ENCODE data around the gene NCOR2. TPM values are rescaled to one million over a fixed set of nuclear protein-coding genes. Genes with fewer than 3 reads are reported as not detected.
A peak's percentile ranks its signal among the peaks of the same experiment; 100 is the strongest.

The NCOR2 gene
- total RNA-seq, 1 donor from 2014 or later: 20.3 TPM

DNA sequence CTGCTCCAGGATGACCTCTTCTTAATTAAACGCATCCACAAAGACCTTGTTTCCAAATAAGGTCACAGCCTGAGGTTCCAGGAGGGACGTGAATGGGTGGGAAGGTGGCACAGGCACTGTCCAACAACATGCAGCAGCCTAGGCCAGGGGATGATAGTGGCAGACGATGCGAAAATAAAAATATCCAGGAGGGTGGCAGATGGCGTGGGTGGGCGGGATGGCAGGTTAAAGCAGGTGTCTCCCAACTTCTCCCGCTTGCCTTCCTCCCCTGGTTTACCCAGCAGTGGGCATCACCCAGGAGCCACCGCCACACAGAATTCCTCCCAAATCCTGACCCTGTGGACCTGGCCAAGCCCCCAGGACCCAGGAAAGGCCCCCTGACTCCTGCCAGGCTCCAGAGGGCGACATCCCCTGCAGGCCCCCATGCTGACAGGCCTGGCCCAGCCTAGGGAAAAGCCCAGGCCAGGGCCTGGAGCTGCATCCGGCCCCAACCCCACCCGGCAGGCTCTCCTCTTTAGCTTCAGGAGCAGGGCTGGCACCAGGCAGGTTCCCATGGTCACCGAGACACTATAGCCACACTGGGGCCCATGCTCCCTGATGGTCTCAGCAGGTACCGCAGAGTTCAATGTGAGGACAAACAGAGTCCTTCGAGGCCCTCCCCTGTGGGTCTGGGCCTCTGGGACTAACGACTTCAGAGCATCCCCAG, 9.7 kb downstream of the NCOR2 start:
- TF ChIP-seq, protein P1, sequence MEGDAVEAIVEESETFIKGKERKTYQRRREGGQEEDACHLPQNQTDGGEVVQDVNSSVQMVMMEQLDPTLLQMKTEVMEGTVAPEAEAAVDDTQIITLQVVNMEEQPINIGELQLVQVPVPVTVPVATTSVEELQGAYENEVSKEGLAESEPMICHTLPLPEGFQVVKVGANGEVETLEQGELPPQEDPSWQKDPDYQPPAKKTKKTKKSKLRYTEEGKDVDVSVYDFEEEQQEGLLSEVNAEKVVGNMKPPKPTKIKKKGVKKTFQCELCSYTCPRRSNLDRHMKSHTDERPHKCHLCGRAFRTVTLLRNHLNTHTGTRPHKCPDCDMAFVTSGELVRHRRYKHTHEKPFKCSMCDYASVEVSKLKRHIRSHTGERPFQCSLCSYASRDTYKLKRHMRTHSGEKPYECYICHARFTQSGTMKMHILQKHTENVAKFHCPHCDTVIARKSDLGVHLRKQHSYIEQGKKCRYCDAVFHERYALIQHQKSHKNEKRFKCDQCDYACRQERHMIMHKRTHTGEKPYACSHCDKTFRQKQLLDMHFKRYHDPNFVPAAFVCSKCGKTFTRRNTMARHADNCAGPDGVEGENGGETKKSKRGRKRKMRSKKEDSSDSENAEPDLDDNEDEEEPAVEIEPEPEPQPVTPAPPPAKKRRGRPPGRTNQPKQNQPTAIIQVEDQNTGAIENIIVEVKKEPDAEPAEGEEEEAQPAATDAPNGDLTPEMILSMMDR (IDR thresholded peaks at IDR 0.05; ENCODE audit: insufficient read depth, low read length, severe bottlenecking): no peak
- peaks cover 3% of the 10 kb centered on the region for H3K36me3 ChIP-seq (ENCODE audit: control insufficient read depth, insufficient read depth, low read length)
- DNase-seq (ENCODE audit: low read depth) (no peak), FAIRE-seq (no peak)
- H3K4me3 ChIP-seq (ENCODE audit: low read depth, low read length): no peak overlapping the region
- no peaks in the 10 kb centered on the region for H3K27me3 ChIP-seq (ENCODE audit: control insufficient read depth, insufficient read depth, low read length)

GRCh38 chr12:124556896-124557501, 10.4 kb downstream of the NCOR2 start:
- TF ChIP-seq, protein P1 (IDR thresholded peaks at IDR 0.05; ENCODE audit: insufficient read depth, low read length, severe bottlenecking): no peak
- no peak for DNase-seq (ENCODE audit: low read depth)
- Histone ChIP-seq H3K27me3 (ENCODE audit: control insufficient read depth, insufficient read depth, low read length) (no peaks in the 10 kb centered on the region), H3K36me3 (ENCODE audit: control insufficient read depth, insufficient read depth, low read length) (peaks cover 3% of the 10 kb centered on the region), H3K4me3 (ENCODE audit: low read depth, low read length) (no peak overlapping the region)
- no peak for FAIRE-seq

DNA sequence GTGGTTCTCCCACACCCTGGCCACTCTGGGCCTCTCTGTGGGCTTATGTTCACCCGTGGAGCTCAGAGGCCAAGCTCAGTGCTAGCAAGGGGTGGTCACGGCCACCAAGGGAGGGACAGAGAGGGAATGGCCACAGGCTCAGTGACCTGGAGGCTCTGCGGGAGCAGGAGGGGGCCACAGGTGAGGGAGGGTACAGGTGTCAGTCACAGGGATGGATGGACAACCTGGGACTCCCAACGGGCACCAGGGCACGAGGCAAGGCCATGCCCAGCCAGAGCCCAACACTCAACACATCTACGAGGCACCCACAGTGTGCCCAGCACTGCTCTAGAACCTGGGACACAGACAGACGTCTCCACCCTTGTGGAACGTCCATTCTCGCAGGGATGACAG, 11.3 kb downstream of the NCOR2 start:
- no peaks in the 10 kb centered on the region for H3K27me3 ChIP-seq (ENCODE audit: control insufficient read depth, insufficient read depth, low read length)
- FAIRE-seq (peak; percentile 13), DNase-seq (ENCODE audit: low read depth) (no peak)

DNA sequence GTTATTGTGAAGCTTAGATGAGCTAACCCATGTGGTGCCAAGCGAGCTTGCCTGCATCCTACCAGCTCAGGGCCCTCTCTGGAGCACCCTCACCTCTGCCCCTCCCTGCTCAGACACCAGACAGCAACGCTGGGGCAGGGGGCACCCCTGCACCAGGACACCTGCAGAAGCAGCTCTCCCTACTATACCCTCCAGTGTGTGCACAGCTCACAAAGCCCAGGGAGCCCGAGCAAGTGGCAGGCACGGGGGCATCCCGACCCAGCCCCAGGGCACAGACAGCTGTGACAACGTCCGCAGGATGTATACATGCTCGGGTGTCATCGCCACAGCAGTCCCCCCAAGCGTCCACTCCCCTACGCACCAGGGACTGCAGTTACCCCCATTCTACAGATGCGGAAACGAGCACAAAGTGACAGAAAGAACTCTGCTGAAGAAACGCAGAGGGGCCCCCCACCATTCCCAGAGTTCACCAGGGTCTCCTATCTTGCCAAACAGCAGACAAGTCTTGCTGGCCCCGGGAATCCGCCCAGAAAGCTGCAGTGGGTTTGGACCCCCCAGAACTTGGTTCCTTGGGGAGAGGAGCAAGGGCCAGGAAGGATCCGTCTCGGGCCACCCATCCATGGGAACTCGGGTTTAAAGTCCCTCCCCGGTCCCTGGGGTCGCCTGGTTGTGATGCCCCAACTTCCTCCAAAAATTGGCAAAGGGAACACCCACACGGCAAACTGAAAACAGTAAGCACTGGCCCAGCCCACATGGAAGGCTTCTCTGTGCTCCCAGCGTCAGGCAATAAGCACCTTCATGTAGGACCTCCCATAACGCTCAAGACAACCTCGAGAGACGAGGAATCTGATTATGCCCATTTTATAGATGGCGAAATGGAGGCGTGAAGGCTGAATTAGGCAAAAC, 12.0 kb downstream of the NCOR2 start:
- Histone ChIP-seq H3K36me3 (ENCODE audit: control insufficient read depth, insufficient read depth, low read length) (peaks cover 3% of the 10 kb centered on the region), H3K27me3 (ENCODE audit: control insufficient read depth, insufficient read depth, low read length) (no peaks in the 10 kb centered on the region), H3K4me3 (ENCODE audit: low read depth, low read length) (no peak overlapping the region)
- TF ChIP-seq, protein P1 (IDR thresholded peaks at IDR 0.05; ENCODE audit: insufficient read depth, low read length, severe bottlenecking): no peak
- DNase-seq (ENCODE audit: low read depth): no peak
- FAIRE-seq: no peak

More for the DNA sequence above, 11.3 kb downstream of the NCOR2 start:
- H3K4me3 ChIP-seq (ENCODE audit: low read depth, low read length): no peak overlapping the region
- TF ChIP-seq, protein P1 (IDR thresholded peaks at IDR 0.05; ENCODE audit: insufficient read depth, low read length, severe bottlenecking): no peak
- peaks cover 3% of the 10 kb centered on the region for H3K36me3 ChIP-seq (ENCODE audit: control insufficient read depth, insufficient read depth, low read length)

DNA sequence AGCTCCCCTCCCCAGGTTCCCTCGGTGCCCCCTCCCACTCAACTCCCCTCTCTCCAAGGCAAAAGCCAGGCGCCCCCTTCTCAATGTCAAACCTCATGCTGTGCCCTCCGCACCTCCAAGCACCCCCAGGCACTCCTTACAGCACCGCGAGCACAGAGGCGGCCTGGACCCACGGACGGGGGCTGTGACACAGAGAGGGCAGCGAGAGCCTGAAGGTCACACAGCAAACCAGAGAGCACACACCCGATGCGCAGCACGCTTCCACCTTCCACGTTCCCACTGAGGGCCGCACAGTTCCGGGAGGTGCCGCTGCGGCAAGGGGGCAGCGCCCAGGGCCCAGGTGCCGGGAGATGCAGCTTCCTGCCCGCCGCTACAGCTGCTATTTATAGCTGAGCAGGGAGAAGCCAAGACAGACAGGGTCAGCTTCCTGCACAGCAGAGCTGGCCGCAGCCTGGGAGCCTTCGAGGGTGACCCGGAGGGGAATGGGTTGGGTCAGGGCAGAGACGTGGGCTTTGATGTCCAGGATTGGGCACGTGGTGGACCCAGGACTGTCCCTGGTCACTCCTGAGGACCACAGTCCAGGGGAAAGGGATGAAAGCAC, 12.9 kb downstream of the NCOR2 start:
- H3K4me3 ChIP-seq (ENCODE audit: low read depth, low read length): no peak overlapping the region
- TF ChIP-seq, protein P1 (IDR thresholded peaks at IDR 0.05; ENCODE audit: insufficient read depth, low read length, severe bottlenecking): no peak
- no peaks in the 10 kb centered on the region for H3K27me3 ChIP-seq (ENCODE audit: control insufficient read depth, insufficient read depth, low read length)
- DNase-seq (ENCODE audit: low read depth): no peak
- no peak for FAIRE-seq
- H3K36me3 ChIP-seq (ENCODE audit: control insufficient read depth, insufficient read depth, low read length): peaks cover 3% of the 10 kb centered on the region

Data from bronchial epithelial cell (primary cell).